Sciatic nerve (tissue), 2 donors: ENCODE results near the gene IGFBP2. TPM values are rescaled to one million over a fixed set of nuclear protein-coding genes. Genes with fewer than 3 reads are reported as not detected.
A peak's percentile ranks its signal among the peaks of the same experiment; 100 is the strongest.

Experiments used
- ATAC-seq: fragments of 200-7000 bp; cut with Tn5 transposase; one replicate; pipeline ENCODE4 v1.9.1; 2020; ENCODE audit warnings: mild to moderate bottlenecking, moderate library complexity
- DNase-seq: peaks from one replicate; pipeline ENCODE4 v3.0.0-alpha.2; 2020; ENCODE audit warnings: low spot score
- intact Hi-C: fragments of 100-400 bp; cut with DNase I; formaldehyde crosslinking; loops from one replicate; pipeline ENCODE4 v1.14.2; 2022
- total RNA-seq: library from RNA; stranded (reverse); fragmentation: NEBNext Ultra II Directional; extraction: Animal tissue kit (Norgen Biotek cat#: 25700); gene quantifications from one replicate; pipeline ENCODE4 v1.2.1, GENCODE V29; 2021
- donor health status: DM: no; HTN: no; CAD: no.
- donor health status: DM: no; HTN: no; CAD: no.

Gene IGFBP2
- total RNA-seq, 1 donor from 2014 or later: 40.2 TPM

DNA sequence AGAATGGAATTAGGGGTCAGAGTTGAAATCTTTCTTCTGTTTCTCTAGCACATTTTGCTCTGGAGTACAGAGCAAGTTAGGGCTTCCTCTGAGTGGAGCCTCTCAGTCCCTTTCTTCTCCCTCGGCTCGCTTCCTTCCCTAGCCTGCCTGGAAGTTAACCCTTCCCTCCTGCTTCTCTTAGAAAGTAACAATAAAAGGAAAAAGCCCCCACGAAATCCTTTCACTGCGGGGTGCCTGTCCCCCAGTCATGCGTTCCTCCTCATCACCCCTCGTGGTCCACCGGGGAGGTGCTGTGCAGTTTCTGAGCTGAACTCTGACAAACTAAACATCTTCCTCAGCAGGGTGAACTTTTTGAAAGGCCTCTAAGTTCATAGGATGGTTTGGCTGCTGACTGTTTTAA lies 2.0 kb downstream of the IGFBP2 start:
- no peak for DNase-seq

DNA sequence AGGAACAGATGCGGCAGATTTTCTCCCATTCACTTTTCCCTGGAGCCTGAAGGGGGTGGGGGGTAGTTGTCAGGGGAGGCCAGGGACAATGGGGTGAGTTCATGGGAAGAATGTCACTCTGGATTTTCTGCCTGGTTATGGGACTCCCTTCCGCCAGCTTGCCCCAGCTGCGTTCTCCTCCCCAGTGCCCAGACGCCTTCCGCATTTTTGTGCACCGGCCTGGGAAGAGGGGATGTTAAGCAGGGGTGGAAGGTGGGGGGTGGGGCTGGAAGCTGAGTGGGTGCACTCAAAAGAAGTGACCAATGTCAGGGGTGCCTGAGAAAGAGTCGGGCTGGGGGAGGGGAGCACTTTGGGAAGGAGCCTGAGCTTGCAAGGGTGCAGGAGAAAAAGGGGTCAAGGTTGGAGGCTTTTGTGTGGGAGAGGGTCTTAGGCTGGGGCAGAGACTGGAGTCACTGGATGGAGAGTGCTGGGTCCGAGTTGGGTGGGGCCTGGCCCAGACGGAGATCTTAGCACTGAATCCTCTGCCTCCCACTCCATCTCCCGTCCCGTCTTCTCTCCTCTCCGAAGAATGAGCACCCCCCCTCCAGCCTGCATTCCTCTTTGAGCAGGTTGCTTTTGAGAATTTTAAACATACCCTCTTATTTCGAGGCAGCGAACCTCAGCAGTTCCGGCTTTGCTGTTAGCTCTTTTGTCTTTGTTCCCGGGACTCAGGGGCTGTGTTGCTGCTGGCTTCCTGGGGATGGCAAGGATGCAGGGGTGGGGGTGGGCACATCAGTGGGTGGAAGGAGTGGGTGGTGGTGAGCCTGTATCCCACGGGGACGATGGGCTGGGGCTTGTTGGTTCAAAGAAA lies 2.7 kb downstream of the IGFBP2 start:
- DNase-seq: no peak
- intact Hi-C loops: no loop called here
- ATAC-seq: no peak

More for the DNA sequence above, 2.0 kb downstream of the IGFBP2 start:
- no peak for ATAC-seq
- intact Hi-C loops: no loop called here

DNA sequence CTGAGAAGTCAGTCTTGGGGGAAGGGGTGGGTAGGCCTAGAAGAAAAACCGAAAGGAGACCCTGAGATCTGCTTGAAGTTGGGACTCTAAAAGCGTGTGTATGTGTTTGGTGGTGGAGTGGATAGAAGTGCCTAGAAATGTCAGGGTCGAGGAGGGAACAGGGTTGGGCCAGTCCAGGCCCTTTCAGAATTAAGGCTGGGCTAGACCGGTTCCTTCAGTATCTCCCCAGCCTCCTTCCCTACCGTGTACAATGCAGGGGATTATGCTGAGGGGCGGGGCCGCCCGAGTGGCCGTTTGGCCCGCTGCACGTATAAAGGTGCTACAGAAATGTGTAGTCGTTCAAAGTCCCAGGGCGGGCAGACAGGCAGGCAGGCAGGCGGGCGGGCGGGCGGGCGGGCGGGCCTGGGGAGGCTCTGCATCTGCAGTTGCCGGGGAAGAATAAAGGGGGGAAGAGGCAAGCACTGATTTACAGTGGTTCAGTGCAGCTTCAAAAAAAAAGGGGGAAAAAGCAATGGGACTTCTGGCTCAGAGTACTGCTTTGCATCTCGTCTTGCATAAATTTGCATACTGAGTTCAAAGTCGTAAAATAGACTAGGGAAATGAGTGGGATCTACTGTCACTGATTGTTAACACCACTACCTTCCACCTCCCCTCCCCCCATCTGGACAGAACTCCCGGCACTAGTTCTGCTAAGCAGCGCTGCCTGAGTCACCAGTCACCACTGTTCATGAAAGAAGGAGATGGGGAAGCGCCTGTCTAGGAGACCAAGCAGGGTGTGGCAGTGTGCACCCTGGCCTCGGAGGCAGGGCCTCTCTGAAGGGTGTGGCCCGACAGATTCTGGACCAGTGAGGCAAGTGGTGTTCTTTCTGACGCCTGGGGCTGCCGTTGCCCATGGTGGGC lies 3.6 kb downstream of the IGFBP2 start:
- ATAC-seq (peak; percentile 38), DNase-seq (no peak)
- intact Hi-C loops: no loop called here

DNA sequence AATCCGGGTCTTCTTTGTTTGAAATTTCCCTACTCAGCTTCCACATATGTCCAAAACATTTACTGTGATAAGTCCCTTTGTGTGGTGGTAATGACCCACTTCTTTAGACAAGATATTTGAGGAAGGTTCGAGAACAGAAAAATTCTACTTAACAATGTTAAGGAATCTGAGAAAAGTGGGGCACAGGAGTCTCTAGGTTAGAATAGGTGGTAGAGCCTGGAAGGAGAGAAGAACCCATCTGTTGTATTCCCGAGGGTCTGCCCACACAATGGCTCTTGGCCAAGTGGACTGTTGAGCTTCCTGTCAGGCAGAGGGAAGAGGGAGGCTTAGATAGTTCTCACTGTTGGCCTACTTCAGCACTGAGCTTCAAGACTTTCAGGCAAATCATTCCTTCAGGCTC lies 4.3 kb downstream of the IGFBP2 start:
- intact Hi-C loops: no loop called here
- DNase-seq (no peak), ATAC-seq (no peak)

DNA sequence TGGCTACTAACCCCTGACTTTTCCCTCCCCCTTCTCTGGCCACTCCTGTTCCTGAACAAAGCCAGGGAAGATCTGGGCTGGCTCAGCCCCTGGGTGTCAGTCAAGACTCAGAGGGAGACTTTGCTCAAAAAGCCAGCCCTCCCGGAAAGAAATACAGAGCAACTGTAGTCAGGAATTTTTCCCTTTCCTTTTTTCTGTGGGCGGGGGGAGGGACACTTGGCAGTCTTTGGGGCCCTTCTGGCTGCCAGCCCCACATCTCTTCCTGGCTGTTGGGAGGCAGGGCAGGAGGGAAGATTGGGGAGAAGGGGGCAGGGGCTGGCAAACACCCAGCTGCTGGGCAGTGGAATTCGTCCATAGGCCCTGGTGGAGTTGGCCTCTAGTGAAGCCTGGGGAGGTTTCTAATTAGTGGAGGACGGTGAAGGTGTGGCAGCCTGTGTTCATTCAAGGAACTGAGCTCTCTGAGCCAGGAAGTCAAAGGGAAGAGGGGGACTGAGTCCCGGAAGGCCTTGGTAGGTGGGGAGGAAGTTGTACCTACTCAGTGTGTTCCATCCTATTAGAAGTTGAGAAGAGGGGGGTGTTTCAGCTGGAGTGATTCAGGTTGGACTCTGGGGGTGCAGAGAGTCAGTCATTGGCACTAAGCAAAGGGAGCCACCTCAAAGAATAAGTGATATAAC lies 10.9 kb downstream of the IGFBP2 start:
- DNase-seq (no peak), ATAC-seq (no peak)
- intact Hi-C loops: no loop called here

DNA sequence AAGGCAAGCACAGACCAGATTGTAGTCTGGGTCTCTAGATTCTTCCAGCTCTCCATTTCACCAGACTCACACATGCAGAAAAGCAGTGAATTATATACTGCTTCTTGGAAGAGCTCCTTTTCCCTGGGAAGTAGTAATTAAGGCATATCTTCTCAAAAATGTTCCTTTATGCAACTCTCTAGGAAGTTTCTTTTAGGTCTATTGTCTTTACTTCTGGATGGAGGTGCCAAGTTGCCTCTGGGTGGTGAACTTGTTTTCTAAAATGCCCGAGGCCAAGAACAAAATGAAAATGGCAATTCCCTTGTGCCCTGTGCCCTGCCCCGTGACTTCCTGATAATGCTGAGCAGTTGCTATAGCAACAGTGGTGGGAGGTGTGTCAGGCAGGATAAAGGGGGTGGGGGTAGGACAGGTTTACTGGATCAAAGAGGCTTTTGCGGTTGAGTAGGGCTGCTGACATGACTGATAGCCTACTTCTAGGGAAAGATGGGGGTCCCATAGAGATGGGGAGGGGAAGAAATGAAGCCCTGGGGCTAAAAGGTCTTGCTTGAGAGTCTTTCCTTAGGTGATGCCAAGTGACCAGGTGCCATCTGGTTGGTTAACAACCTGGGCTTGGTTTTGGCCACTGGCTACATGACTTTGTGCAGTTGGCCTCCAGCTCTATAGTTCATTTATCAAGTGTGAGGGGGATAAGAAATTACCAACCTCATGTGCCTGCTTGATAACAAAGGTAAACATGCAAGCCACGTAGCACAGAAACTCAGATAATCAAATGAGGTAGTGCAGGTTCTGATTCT lies 11.8 kb downstream of the IGFBP2 start:
- ATAC-seq (no peak), DNase-seq (no peak)
- intact Hi-C loops: no loop called here

DNA sequence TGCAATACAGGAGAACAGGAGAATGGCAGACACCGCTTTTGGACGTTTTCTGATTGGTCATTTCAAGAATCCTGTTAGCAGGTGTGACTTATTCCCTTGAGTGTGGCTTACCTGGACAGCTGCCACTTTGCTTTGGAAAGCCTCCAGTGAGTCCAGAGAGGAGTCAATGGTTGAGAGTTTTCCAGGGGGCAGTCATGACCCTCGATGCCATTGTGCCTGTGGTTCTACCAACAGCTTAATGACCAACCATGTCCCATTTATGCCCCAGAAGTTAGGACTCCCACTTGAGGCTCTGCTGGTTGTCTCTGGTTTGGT lies 12.4 kb downstream of the IGFBP2 start:
- ATAC-seq: no peak
- intact Hi-C loops: no loop called here
- DNase-seq: no peak

DNA sequence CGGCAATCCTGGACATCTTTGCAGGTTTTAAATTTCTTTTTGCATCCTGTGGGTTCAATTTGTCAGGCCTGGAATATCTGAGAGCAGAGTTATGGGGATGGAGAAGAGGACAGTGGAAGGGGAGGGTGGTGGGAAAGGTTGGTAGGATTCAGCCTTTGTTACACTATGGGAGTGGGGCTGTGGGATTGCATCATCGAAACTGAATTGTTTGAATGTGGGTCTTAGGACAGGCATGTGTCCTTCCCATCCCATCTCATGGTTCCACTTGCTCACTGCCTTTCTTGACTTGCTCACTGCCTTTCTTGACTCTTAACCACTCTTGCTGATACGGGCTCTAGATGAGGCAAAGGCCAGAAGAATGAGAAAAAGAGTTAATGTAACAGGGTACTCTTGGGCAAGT lies 12.9 kb downstream of the IGFBP2 start:
- intact Hi-C loops: no loop called here
- no peak for ATAC-seq

DNA sequence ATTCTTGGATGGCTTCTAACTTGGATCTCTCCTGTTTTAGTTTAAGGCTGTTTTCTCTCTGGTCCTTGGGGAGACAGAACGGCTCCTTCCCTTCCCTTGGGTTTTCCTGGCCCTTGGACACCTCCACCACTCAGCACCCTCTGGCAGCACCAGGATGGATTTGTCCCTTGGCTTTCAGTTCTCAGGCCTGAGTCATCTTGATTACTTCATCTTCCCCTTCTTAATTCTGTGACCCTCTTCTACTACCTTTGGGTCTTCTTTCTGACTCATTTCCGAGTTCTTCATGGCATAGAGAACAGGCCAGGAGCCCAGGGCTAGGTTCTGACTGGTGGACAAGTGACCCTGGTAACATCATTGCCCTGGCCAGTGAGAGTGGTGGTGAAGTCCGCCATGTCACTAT lies 14.9 kb downstream of the IGFBP2 start:
- no peak for DNase-seq

More for the DNA sequence above, 12.9 kb downstream of the IGFBP2 start:
- DNase-seq: no peak

DNA sequence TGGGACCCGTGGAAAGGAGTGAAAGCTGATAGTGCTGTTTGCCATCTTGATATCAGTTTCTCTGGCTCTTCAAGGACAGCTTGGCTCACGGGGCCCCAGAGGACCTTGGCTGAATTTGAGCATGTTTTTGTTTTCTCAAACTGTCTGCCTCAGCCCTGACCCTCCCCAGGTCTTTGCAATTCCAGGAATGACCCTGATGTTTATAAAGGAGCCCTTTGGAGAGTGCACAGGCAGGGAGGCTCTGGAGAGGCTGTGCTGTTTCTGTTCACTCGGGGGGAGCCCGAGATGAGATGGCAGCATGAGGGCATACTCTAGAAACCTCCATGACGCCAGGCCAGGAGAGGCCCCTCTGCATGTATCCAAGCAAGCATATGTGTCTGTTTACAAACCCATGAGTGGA lies 16.4 kb downstream of the IGFBP2 start:
- DNase-seq (no peak), ATAC-seq (no peak)
- intact Hi-C loops: no loop called here

More for the DNA sequence above, 14.9 kb downstream of the IGFBP2 start:
- intact Hi-C loops: no loop called here
- peak; percentile 78 for ATAC-seq

DNA sequence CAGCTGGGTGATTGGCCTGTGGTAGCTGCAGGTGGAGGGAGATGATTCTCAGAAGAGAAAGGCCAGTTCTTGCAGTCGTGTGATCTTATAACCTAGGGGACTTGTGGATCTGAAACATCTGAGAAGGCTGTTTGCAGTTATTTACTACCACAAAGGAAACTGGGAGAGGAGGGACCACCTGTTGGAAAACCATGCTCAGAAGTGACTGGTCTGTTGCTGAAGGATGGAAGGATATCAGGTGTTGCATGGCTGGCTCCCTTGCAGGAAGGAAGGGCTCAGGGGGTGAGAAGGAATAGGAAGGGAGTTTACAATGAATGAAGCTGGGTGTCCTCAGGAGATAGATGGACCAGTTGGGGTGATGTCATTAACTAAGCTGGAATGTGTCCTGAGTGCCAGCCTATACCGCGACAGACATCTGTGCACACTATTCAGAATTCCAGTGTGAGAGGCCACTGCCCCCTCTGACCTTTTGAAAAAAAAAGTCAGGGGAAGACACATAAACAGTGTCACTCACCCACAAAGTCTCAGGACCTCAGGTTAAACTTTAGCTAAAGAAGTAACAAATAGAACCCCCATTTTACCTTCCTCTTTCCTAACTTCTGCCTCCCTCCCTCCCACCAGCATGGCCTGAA lies 17.5 kb downstream of the IGFBP2 start:
- intact Hi-C loops: no loop called here
- ATAC-seq: no peak
- no peak for DNase-seq

DNA sequence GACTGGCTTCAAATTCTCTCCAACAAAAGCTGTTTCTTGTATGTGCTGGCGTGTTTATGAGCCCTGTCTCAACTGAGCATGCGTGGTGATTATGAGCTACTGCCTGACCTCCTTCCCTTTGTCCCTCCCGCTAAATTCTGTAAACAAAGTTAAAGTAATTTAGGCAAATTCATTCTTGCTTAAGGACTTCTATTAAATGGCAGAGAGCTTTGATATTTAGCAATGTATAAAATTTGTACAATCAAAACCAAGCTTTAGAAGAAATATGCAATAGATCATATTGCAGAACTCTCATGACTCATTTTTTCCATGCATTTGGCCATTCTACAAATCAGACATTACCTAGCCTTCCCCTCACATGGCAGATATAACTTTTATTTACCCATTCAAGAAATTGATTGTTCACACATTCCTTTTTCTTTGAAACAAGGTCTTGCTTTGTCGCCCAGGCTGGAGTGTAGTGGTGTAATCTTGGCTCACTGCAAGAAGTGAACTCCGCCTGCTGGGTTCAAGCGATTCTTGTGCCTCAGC lies 18.2 kb downstream of the IGFBP2 start:
- intact Hi-C loops: no loop called here
- DNase-seq: no peak
- ATAC-seq: no peak

DNA sequence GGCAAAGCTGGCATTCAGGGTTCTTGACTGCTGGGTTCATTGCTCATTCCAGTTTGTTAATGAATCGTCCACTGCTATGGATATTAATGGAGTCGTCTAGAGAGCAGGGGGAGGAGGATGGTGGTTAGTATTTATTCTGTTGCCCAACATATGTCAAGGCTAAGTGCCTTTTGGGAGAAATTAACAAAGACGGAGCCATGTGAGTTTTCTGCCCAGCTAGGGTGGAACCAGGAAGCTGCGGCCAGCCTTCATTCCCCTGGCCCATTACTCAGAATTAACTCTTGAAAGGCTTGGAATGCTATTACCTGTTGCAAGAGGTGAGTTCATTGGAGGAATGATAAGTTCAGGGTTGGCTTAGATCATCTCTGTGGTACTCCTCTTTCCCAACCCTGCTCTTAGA lies 19.3 kb downstream of the IGFBP2 start:
- DNase-seq: no peak
- intact Hi-C loops: no loop called here
- no peak for ATAC-seq

DNA sequence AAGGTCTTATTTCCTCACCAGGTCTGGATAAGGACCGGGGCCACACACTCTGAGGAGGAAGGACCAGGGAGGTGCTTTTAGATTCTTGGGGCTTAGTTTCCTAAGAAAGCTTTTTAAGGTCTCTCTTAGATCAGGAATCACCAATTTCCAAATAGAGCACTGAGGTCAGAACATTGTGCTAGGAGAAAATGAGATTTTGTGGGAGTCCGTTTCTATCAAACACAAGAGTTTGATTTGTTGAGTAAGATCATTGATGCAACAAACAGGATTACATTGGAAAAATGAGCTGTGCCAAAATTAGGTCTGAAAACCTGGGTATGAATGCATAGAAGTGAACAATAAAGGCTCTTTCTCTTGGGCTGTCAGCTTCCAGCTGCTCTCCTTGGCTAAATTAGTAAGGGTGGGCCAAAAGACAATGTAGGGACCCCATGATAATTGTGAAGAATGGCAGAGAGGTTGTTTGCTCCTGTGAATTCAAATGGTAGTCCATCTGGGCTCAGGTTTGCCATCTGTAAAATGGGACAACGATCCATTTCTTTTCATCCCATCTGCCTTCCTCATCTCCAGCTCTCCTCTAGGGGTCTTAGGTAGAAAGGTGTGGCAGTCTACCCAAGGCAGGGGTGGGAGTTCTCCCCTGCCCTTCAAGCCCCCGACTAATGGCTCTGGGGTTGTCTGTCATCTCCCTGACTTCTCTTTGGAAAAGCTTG lies 20.0 kb downstream of the IGFBP2 start:
- no peak for DNase-seq
- intact Hi-C loops: no loop called here
- no peak for ATAC-seq

DNA sequence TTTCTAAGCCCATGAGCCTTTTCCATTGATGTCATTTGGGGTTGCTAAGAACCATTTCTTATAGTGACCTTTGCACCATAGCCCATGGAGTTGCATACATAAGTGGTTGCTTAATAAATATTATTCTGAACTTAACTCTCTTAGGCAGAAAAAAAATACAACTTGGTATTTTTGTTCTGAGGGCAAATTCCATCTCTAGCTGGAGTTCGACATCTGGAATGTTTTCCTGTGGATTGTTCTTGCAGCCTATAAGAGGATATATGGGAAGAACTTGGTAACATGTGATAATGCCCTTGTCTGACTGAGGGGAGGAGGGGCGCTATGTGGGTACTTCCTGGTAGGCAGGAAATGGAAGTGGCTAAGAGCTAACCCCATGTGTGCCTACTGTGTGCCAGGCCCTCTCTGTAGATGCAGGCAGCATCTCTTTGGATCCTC lies 20.7 kb downstream of the IGFBP2 start:
- ATAC-seq (no peak), DNase-seq (no peak)
- intact Hi-C loops: no loop called here

DNA sequence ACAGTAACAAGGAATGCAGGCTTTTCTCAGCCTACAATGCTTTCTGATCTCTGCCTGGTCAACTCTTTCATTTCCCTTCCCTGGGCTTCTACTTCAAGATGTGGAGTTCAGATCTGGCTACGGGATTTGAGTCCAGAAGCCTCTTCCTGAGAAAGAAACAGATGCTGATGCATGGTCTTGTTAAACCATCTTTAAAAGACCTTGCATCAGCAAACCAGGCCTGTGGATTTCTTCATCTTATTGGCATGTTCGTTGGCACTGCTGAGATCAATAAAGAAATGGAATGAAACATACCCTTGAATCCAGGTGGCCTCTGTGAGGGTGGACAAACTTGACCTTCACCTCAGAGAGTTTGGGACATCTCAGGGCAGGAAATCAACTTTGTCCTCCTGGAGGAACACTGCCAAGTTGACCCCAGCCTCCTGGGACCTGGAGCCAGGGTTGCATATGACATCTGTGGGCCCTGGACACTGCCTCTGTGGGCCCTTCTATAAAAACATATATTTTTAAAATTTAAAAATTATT lies 21.4 kb downstream of the IGFBP2 start:
- DNase-seq: no peak
- intact Hi-C loops: no loop called here
- no peak for ATAC-seq

DNA sequence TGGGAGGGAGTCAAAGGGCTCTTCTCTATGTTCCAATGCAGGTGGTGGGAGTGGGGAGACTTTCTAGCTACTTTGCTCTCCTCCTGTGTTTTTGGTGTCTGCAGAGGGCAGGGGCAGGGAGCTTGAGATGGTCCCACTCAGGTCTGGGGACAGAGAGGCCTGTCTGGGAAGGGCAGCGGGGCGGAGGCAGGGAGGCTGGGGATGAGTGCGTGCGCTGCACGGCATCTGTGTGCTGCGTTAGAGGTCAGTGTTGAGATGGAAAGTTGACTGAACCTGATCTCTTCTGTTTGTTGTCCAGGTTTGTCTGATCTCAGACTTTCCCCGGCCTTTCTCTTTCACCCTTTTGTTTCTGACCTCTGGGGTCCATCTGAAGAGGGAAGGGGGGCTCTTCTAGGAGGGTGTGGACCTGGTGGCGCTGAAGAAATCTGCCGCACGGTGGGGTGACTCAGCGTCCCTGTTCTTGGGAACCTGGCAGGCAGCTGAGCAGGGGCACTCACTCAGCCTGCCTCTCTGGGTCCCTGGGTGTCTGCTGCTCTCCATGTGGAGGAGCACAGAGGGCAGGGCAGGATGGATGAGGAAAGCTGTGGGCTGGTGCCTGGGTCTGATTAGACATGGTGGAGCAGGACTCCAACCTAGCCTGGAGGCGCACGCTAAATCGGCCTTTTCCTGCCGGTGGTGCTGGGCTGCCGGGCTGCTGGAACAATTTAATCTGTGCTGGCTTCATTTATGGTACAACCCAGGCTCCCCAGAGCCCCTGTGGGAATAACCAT lies 24.1 kb downstream of the IGFBP2 start:
- DNase-seq (no peak), ATAC-seq (no peak)
- intact Hi-C loops: no loop called here
